H1 (cell line): ENCODE measurements around the gene PRCD. TPM values are rescaled to one million over a fixed set of nuclear protein-coding genes. Genes with fewer than 3 reads are reported as not detected.

Experiments used
- CTCF ChIA-PET: fragments of 300-600 bp; sonication (Branson Sonifier 250); formaldehyde crosslinking; loops from one replicate; lab custom pipeline; 2021; ENCODE audit not compliant: partially characterized antibody; lab: Charles Lee
- POLR2A ChIA-PET: fragments of 300-600 bp; sonication (Branson Sonifier 250); formaldehyde crosslinking; loops from one replicate; lab custom pipeline; 2021; ENCODE audit warnings: inconsistent platforms; ENCODE audit not compliant: partially characterized antibody; lab: Charles Lee
- DNase-seq, 2 experiments: peaks; one replicate each; pipeline versions ENCODE4 v3.0.0 to v3.0.0-alpha.2; 2010 to 2022; ENCODE audit warnings: low spot score in 2 of 2, low read depth in 1 of 2, mixed read lengths in 1 of 2
- FAIRE-seq: peaks from 2 replicates; lab custom pipeline; 2011; peaks lifted over from hg19 to GRCh38; lab: Jason Lieb, UNC
- H2AFZ ChIP-seq: 2 replicates; pipeline ENCODE4 v1.8.1; 2012; ENCODE audit warnings: low read length, inconsistent platforms
- H2AK5ac ChIP-seq: 2 replicates; pipeline ENCODE4 v1.6.1; 2013; ENCODE audit warnings: low read depth, low read length
- H2BK120ac ChIP-seq: replicated peaks from 2 replicates; pipeline ENCODE3; 2013; ENCODE audit warnings: low read depth, low read length, inconsistent platforms
- H2BK12ac ChIP-seq: 2 replicates; pipeline ENCODE4 v1.6.1; 2013; ENCODE audit warnings: low read depth, low read length
- H2BK15ac ChIP-seq: 2 replicates; pipeline ENCODE4 v1.6.1; 2013; ENCODE audit warnings: low read length
- H2BK20ac ChIP-seq: 2 replicates; pipeline ENCODE4 v1.6.1; 2013; ENCODE audit warnings: low read length
- H2BK5ac ChIP-seq: 2 replicates; pipeline ENCODE4 v1.6.1; 2013; ENCODE audit warnings: low read depth, low read length
- H3K14ac ChIP-seq: 2 replicates; pipeline ENCODE4 v1.6.1; 2013; ENCODE audit warnings: inconsistent platforms; ENCODE audit not compliant: insufficient read length
- H3K18ac ChIP-seq: 2 replicates; pipeline ENCODE4 v1.6.1; 2013; ENCODE audit warnings: low read length; ENCODE audit errors: extremely low read depth
- H3K23ac ChIP-seq: 2 replicates; pipeline ENCODE4 v1.6.1; 2013; ENCODE audit warnings: inconsistent platforms; ENCODE audit not compliant: insufficient read length
- H3K23me2 ChIP-seq: 2 replicates; pipeline ENCODE4 v1.6.1; 2013; ENCODE audit warnings: low read depth, low read length
- H3K27ac ChIP-seq: 2 replicates; pipeline ENCODE4 v1.6.1; 2011; ENCODE audit warnings: low read depth, low read length, inconsistent platforms
- H3K27me3 ChIP-seq, 4 experiments: replicated peaks in 1 of 4; 1 replicate in 1 of 4; 2 replicates in 3 of 4; pipeline versions ENCODE4 v1.6.1 to v1.8.1; 2011 to 2013; ENCODE audit warnings: low read length in 3 of 4, mild to moderate bottlenecking in 3 of 4, inconsistent platforms in 2 of 4, mixed read lengths in 2 of 4, moderate library complexity in 1 of 4; ENCODE audit not compliant: control insufficient read depth in 3 of 4, insufficient read depth in 3 of 4; ENCODE audit errors: extremely low read depth in 1 of 4
- H3K36me3 ChIP-seq, 4 experiments: 2 replicates each; pipeline versions ENCODE4 v1.6.1 to v1.8.1; 2011 to 2013; ENCODE audit warnings: mild to moderate bottlenecking in 4 of 4, low read length in 3 of 4, moderate library complexity in 2 of 4, control low read depth in 1 of 4, inconsistent platforms in 1 of 4; ENCODE audit not compliant: insufficient read depth in 4 of 4, control insufficient read depth in 2 of 4
- H3K4ac ChIP-seq: replicated peaks from 2 replicates; pipeline ENCODE3; 2013; ENCODE audit warnings: low read length, low read depth, mixed read lengths, inconsistent platforms; ENCODE audit not compliant: insufficient read length
- H3K4me1 ChIP-seq, 4 experiments: replicated peaks in 1 of 4; 1 replicate in 1 of 4; 2 replicates in 3 of 4; pipeline versions ENCODE4 v1.6.1 to v1.8.1; 2011 to 2013; ENCODE audit warnings: low read length in 3 of 4, inconsistent platforms in 2 of 4, mixed read lengths in 1 of 4; ENCODE audit not compliant: insufficient read depth in 4 of 4, control insufficient read depth in 3 of 4
- H3K4me2 ChIP-seq, 2 experiments: 2 replicates each; pipeline versions ENCODE4 v1.6.1 to v1.8.1; 2011 to 2013; ENCODE audit warnings: low read depth in 2 of 2, low read length in 2 of 2, control low read depth in 1 of 2, inconsistent platforms in 1 of 2, mild to moderate bottlenecking in 1 of 2; ENCODE audit not compliant: insufficient read depth in 1 of 2
- H3K4me3 ChIP-seq, 4 experiments: fragments of 200-600, 300-600 bp in 1 of 4; sonication (generic), shearing (Covaris generic), sonication (Bioruptor Twin) in 1 of 4; 2 replicates each; pipeline versions ENCODE4 v1.5.1 to v1.8.1; 2011 to 2016; ENCODE audit warnings: low read length in 4 of 4, low read depth in 3 of 4, control low read depth in 2 of 4, inconsistent platforms in 2 of 4, mild to moderate bottlenecking in 2 of 4, mixed read lengths in 1 of 4, moderate library complexity in 1 of 4; ENCODE audit not compliant: insufficient read depth in 2 of 4; ENCODE audit errors: extremely low read depth in 1 of 4
- H3K56ac ChIP-seq: replicated peaks from 2 replicates; pipeline ENCODE3; 2013; ENCODE audit warnings: low read depth, mild to moderate bottlenecking, mixed read lengths, low read length, inconsistent platforms; ENCODE audit not compliant: insufficient read length
- H3K79me1 ChIP-seq: 2 replicates; pipeline ENCODE4 v1.6.1; 2013; ENCODE audit warnings: low read depth, low read length, control low read depth
- H3K79me2 ChIP-seq, 2 experiments: 2 replicates each; pipeline versions ENCODE4 v1.6.1 to v1.8.1; 2012 to 2013; ENCODE audit warnings: low read length in 2 of 2, mild to moderate bottlenecking in 2 of 2, inconsistent platforms in 1 of 2; ENCODE audit not compliant: insufficient read depth in 2 of 2, control insufficient read depth in 1 of 2
- H3K9ac ChIP-seq, 4 experiments: replicated peaks in 1 of 4; 1 replicate in 1 of 4; 2 replicates in 3 of 4; pipeline versions ENCODE4 v1.6.1 to v1.8.1; 2011 to 2013; ENCODE audit warnings: low read depth in 3 of 4, low read length in 3 of 4, control low read depth in 2 of 4, mild to moderate bottlenecking in 2 of 4, moderate library complexity in 2 of 4, inconsistent platforms in 1 of 4; ENCODE audit errors: extremely low read depth in 1 of 4
- H3K9me3 ChIP-seq, 2 experiments: 2 replicates each; pipeline versions ENCODE4 v1.6.1 to v1.8.1; 2012 to 2013; ENCODE audit warnings: mild to moderate bottlenecking in 2 of 2, moderate library complexity in 2 of 2, control low read depth in 1 of 2, inconsistent platforms in 1 of 2, low read depth in 1 of 2, low read length in 1 of 2, mixed read lengths in 1 of 2; ENCODE audit not compliant: insufficient read depth in 2 of 2
- H4K20me1 ChIP-seq, 2 experiments: replicated peaks in 1 of 2; 2 replicates each; pipeline versions ENCODE3 to v1.8.1; 2011 to 2013; ENCODE audit warnings: inconsistent platforms in 2 of 2, low read length in 2 of 2, mild to moderate bottlenecking in 1 of 2; ENCODE audit not compliant: insufficient read depth in 2 of 2, control insufficient read depth in 1 of 2
- H4K5ac ChIP-seq: 2 replicates; pipeline ENCODE4 v1.6.1; 2013; ENCODE audit warnings: low read length, low read depth, mixed read lengths, inconsistent platforms; ENCODE audit not compliant: insufficient read length
- H4K8ac ChIP-seq: 2 replicates; pipeline ENCODE4 v1.8.0; 2013; ENCODE audit warnings: mild to moderate bottlenecking, moderate library complexity, low read length, inconsistent platforms; ENCODE audit not compliant: insufficient read depth; ENCODE audit errors: extremely low read depth
- H4K91ac ChIP-seq: replicated peaks from 2 replicates; pipeline ENCODE3; 2013; ENCODE audit warnings: low read length, mixed read lengths, inconsistent platforms; ENCODE audit not compliant: insufficient read length
- ATF3 ChIP-seq: IDR thresholded peaks from 2 replicates; pipeline ENCODE4 v1.6.1; 2011; ENCODE audit warnings: low read depth, mild to moderate bottlenecking, low read length; ENCODE audit not compliant: insufficient read depth
- CBX5 ChIP-seq: fragments of 300-800, 300-1000 bp; sonication (generic); IDR thresholded peaks from 2 replicates; pipeline ENCODE4 v1.7.1; 2016; ENCODE audit warnings: antibody characterized with exemption, low read length, low read depth
- CEBPB ChIP-seq: IDR thresholded peaks from 2 replicates; pipeline ENCODE4 v1.6.1; 2012; ENCODE audit warnings: low read depth, low read length
- CHD1 ChIP-seq: IDR thresholded peaks from 2 replicates; pipeline ENCODE4 v1.6.1; 2012; ENCODE audit warnings: low read depth, low read length, improper control_type of control experiment
- CTBP2 ChIP-seq: IDR thresholded peaks from 2 replicates; pipeline ENCODE4 v1.7.0; 2011; ENCODE audit warnings: borderline replicate concordance, mild to moderate bottlenecking, moderate library complexity, mixed read lengths, low read length; ENCODE audit not compliant: insufficient read depth, insufficient read length
- EGR1 ChIP-seq: IDR thresholded peaks from 2 replicates; pipeline ENCODE4 v1.6.1; 2011; ENCODE audit warnings: low read depth, low read length, borderline replicate concordance
- RAD21 ChIP-seq, 2 experiments: IDR thresholded peaks in 1 of 2; conservative IDR thresholded peaks in 1 of 2; 2 replicates each; pipeline ENCODE4 v1.6.1; 2011; ENCODE audit warnings: low read depth in 2 of 2, low read length in 2 of 2, improper control_type of control experiment in 1 of 2, inconsistent platforms in 1 of 2, mild to moderate bottlenecking in 1 of 2, moderate library complexity in 1 of 2
- TAF1 ChIP-seq: IDR thresholded peaks from 2 replicates; pipeline ENCODE4 v1.6.1; 2011; ENCODE audit warnings: mild to moderate bottlenecking, low read depth, low read length
- USF2 ChIP-seq: IDR thresholded peaks from 2 replicates; pipeline ENCODE4 v1.6.1; 2011; ENCODE audit warnings: low read length, improper control_type of control experiment
- YY1 ChIP-seq: IDR thresholded peaks from 2 replicates; pipeline ENCODE4 v1.6.1; 2011; ENCODE audit warnings: low read depth, mild to moderate bottlenecking, low read length
- WGBS, 2 experiments: shearing (Covaris generic) in 1 of 2; methylation state at CpG; one replicate each; pipeline versions ENCODE4 v1.1.6 to v1.1.7; 2013 to 2015; ENCODE audit warnings: low lambda C conversion rate in 2 of 2, mixed read lengths in 2 of 2, inconsistent platforms in 1 of 2, low coverage in 1 of 2, missing lambda C conversion rate in 1 of 2; ENCODE audit not compliant: insufficient replicate concordance in 2 of 2, insufficient coverage in 1 of 2, insufficient read length in 1 of 2; ENCODE audit errors: extremely low coverage in 1 of 2, missing lambda C conversion rate in 1 of 2; 5-methylcytosine and 5-hydroxymethylcytosine counted together
- polyA plus RNA-seq, 7 experiments: library from polyadenylated mRNA; depleted of rRNA in 3 of 7; stranded (reverse) in 5 of 7; unstranded in 2 of 7; fragments of >200 nt in 5 of 7; fragments of 200-250 nt in 2 of 7; gene quantifications; 1 replicate in 5 of 7; 2 replicates in 1 of 7; 4 replicates in 1 of 7; pipeline versions ENCODE4 v1.2.1 to v1.2.3, GENCODE V29; 2011 to 2013; ENCODE audit warnings: missing spikeins in 2 of 7, mixed read lengths in 2 of 7
- total RNA-seq: library from RNA; stranded (reverse); fragmentation: NEBNext Ultra II Directional; extraction: Animal tissue kit (Norgen Biotek cat#: 25700); gene quantifications from 2 replicates; pipeline ENCODE4 v1.2.1, GENCODE V29; 2021

Gene PRCD
- total and polyA plus RNA-seq, 2 of the 8 experiments (the other 6 are each of a cell fraction or from before 2014, with no cell fraction given) = 0.77 to 2.1 TPM

- Histone ChIP-seq H2AFZ (no peak overlapping the region), H3K56ac (no peak overlapping the region), H3K18ac (peak overlapping the region; percentile 71), H3K4me3 (no peak overlapping the region), H2BK20ac (peak overlapping the region; percentile 61; the same call in 1 of the 2 replicates), H3K4me2 (no peak overlapping the region), H2BK12ac (peak overlapping the region; percentile 80; the same call in 1 of the 2 replicates), H2BK15ac (peak overlapping the region; percentile 18; the same call in 1 of the 2 replicates), H3K79me2 (no peaks in the 10 kb centered on the region), H3K23ac (no peak overlapping the region), H3K14ac (no peak overlapping the region), H3K9ac (no peak overlapping the region), H3K23me2 (no peaks in the 10 kb centered on the region), H4K8ac (peak overlapping the region; percentile 62; the same call in 1 of the 2 replicates), H3K27ac (no peak overlapping the region), H3K79me1 (no peaks in the 10 kb centered on the region), H4K91ac (peak overlapping the region; percentile 88), H4K20me1 (no peaks in the 10 kb centered on the region), H2BK5ac (no peak overlapping the region), H3K27me3 (peaks cover 0 to 7% (median 1%) of the 10 kb centered on the region in 4 experiments; a peak in 3 of 7 replicates), H4K5ac (no peak overlapping the region), H3K36me3 (no peaks in the 10 kb centered on the region), H2BK120ac (no peak overlapping the region), H2AK5ac (no peak overlapping the region), H3K9me3 (no peaks in the 10 kb centered on the region), H3K4ac (peak overlapping the region; percentile 85), H3K4me1 (peaks cover 0 to 27% (median 21%) of the 10 kb centered on the region in 4 experiments; a peak in 6 of 7 replicates)
- DNase-seq = peak in 1 of 2 experiments; percentile 41
- FAIRE-seq = no peak
- ChIA-PET POLR2A (interaction anchor here (1.3 to 5.1 kb wide), 5 partner anchors 8 to 141 kb away, joined by 3 to 30 read pairs (median 3); partner anchors contain the start of gene PRCD), CTCF (interaction anchor here (0.7 to 4.9 kb wide), 5 partner anchors 9 to 150 kb away, joined by 3 to 41 read pairs (median 15); partner anchors contain the start of gene PRCD)
- WGBS, 2 experiments = 87% methylated on average over 26 of the region's 32 CpGs; no CpG with 5 or more reads in 1 of the 2 experiments
- TF ChIP-seq USF2 = no peak
- no peak for TF ChIP-seq CHD1
- no peak for TF ChIP-seq CEBPB
- TF ChIP-seq RAD21 (IDR thresholded peaks at IDR 0.05 in 1 of 2, conservative IDR thresholded peaks at IDR 0.05 in 1 of 2; ENCODE audit: low read depth in 2 of 2, low read length in 2 of 2) = no peak
- TF ChIP-seq CTBP2 = no peak
- TF ChIP-seq CBX5 = no peak
- no peak for TF ChIP-seq EGR1
- no peak for TF ChIP-seq TAF1
- TF ChIP-seq ATF3 = no peak
- TF ChIP-seq YY1 = no peak
Measured at GRCh38 chr17:76530811-76531485, 8.9 kb upstream of the PRCD start.
